Measurements from ENCODE around the gene ENDOU. TPM values are rescaled to one million over a fixed set of nuclear protein-coding genes. Genes with fewer than 3 reads are reported as not detected.
"Not testable (repeated sequence)": the region's sequence is repeated elsewhere in the genome, so short reads cannot be mapped to it uniquely, and the experiment has no call there.

The ENDOU gene
- polyA plus RNA-seq, 1 donor from 2014 or later, result not detected

DNA sequence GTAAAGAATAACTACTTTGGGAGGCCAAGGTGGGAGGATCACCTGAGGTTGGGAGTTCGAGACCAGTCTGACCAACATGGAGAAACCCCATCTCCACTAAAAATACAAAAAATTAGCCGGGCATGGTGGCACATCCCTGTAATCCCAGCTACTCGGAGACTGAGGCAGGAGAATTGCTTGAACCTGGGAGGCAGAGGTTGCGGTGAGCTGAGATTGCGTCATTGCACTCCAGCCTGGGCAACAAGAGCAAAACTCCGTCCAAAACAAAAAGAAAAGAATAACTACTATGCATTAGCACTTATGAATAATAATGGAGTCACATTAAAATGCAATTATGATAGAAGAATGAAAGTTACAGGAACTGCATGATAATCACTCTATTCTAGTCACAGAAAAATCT lies 57.4 kb downstream of the ENDOU start:
- H3K4me1 Mint-ChIP-seq, H3K27ac Mint-ChIP-seq, H3K4me3 Mint-ChIP-seq, H3K36me3 Mint-ChIP-seq, H3K9me3 Mint-ChIP-seq, H3K27me3 Mint-ChIP-seq: not testable (repeated sequence)

Other genes with a start within 250 kb of the ENDOU start
- gene RPAP3, start 19.5 kb downstream of the ENDOU start, polyA plus RNA-seq, result 46.0 TPM
- 0.26 TPM for gene RAPGEF3, start 33.4 kb upstream of the ENDOU start, polyA plus RNA-seq
- gene SLC48A1, start 47.7 kb upstream of the ENDOU start, polyA plus RNA-seq, result 21.7 TPM
- 20.9 TPM for gene HDAC7, start 94.4 kb upstream of the ENDOU start, polyA plus RNA-seq
- gene VDR, start 179.5 kb upstream of the ENDOU start, polyA plus RNA-seq, result 0.61 TPM
- 41.4 TPM for gene TMEM106C, start 238.1 kb upstream of the ENDOU start, polyA plus RNA-seq

All from IgD-negative memory B cell (primary cell).